Measurements from ENCODE around the gene FBXL20.

- no peak for TF ChIP-seq CTCF (conservative IDR thresholded peaks at IDR 0.05)
- TF ChIP-seq EZH2 (IDR thresholded peaks at IDR 0.05; ENCODE audit: low read depth): no peak
Measured at GRCh38 chr17:39212841-39213480, 188.5 kb downstream of the FBXL20 start.
